ENCODE results near the gene ATP2B2.

- TF ChIP-seq EZH2 (IDR thresholded peaks at IDR 0.05; ENCODE audit: borderline replicate concordance, low read depth, low read length, severe bottlenecking) (no peak), CTCF (IDR thresholded peaks at IDR 0.05; ENCODE audit: borderline replicate concordance, extremely low read depth, low read length, poor library complexity, severe bottlenecking) (no peak)
Observed at GRCh38 chr3:10281951-10282350, 223.4 kb downstream of the ATP2B2 start.
